ENCODE results near the gene SRD5A1.

The SRD5A1 gene

GRCh38 chr5:6703806-6704205, 70.6 kb downstream of the SRD5A1 start:
- Mint-ChIP-seq H3K4me1 (ENCODE audit: low read depth) (no peaks in the 10 kb centered on the region), H3K9me3 (ENCODE audit: low read depth) (no peaks in the 10 kb centered on the region), H3K27me3 (peaks cover 8% of the 10 kb centered on the region), H3K36me3 (peaks cover 2% of the 10 kb centered on the region), H3K27ac (no peak overlapping the region), H3K4me3 (no peak overlapping the region)

DNA sequence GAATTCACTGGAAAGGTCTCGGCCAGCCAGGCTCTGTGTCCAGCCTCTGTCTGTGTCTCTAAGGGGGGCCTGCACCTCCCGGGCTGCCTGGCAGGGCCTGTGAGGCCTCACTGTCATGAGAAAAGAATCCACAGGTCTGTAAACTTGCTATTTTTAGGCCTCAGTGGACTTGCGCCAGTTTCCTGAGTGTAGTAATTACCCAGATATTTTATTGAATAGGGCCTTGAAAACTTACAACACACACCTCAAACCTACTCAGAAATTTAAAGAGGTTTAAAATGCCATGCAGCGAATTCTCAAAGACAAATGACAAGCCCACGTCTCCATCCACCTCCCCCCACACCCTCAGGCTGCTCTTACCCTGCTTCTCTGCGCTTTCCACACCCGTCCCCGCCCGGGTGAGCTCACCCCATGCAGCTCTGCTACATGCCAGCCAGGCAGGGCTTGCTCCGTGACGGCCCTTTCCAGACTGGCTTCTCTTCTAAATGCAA, 71.2 kb downstream of the SRD5A1 start:
- Mint-ChIP-seq H3K4me3 (no peak overlapping the region), H3K27me3 (peaks cover 6% of the 10 kb centered on the region), H3K4me1 (ENCODE audit: low read depth) (no peaks in the 10 kb centered on the region), H3K9me3 (ENCODE audit: low read depth) (no peaks in the 10 kb centered on the region), H3K36me3 (peaks cover 1% of the 10 kb centered on the region), H3K27ac (no peak overlapping the region)

GRCh38 chr5:6705088-6705487, 71.8 kb downstream of the SRD5A1 start:
- Mint-ChIP-seq H3K4me1 (ENCODE audit: low read depth) (no peaks in the 10 kb centered on the region), H3K27me3 (peaks cover 2% of the 10 kb centered on the region), H3K27ac (no peak overlapping the region), H3K4me3 (no peak overlapping the region), H3K36me3 (no peaks in the 10 kb centered on the region), H3K9me3 (ENCODE audit: low read depth) (no peaks in the 10 kb centered on the region)

DNA sequence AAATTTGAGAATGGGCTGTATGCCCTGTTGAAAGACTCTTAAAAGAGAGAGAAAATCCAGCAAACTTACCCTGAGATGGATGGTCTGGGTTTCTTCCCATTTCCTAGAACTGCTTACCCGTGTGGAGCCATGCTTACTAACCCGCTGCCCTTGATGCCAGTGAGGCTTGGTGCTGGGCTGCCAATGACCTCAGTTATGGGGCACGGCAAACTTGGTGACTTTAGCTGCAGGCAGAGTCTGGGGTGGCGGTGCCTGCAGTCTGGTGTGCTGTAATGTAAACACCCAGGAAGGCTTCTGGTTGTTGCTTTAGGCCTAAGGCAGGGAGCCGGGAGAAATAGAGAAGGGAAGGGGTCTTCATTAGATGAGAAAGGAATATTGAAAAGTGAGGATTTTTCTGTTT, 72.7 kb downstream of the SRD5A1 start:
- Mint-ChIP-seq H3K4me1 (ENCODE audit: low read depth) (peaks cover 2% of the 10 kb centered on the region), H3K27ac (no peak overlapping the region), H3K4me3 (no peak overlapping the region), H3K36me3 (no peaks in the 10 kb centered on the region), H3K9me3 (ENCODE audit: low read depth) (no peaks in the 10 kb centered on the region), H3K27me3 (no peaks in the 10 kb centered on the region)

DNA sequence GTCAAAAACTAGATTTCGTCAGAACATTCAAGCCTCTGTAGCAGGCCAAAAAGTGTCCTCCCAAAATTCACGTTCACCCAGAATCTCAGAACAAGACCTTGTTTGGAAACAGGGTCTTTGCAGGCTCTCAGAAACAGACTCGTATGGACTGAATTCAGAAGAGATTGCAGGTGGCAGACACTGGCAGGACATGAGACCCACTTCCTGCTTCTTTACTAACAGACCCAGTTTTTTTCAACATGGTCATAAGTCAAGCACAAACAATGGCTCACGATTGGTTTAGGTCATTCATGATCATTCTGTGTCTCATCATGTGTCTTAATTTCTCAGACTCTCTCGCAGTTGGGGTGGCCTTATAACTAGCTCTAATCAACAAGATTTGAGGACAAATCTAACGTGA, 74.6 kb downstream of the SRD5A1 start:
- no peak overlapping the region for H3K4me3 Mint-ChIP-seq
- peaks cover 10% of the 10 kb centered on the region for H3K4me1 Mint-ChIP-seq (ENCODE audit: low read depth)
- no peaks in the 10 kb centered on the region for H3K27me3 Mint-ChIP-seq

DNA sequence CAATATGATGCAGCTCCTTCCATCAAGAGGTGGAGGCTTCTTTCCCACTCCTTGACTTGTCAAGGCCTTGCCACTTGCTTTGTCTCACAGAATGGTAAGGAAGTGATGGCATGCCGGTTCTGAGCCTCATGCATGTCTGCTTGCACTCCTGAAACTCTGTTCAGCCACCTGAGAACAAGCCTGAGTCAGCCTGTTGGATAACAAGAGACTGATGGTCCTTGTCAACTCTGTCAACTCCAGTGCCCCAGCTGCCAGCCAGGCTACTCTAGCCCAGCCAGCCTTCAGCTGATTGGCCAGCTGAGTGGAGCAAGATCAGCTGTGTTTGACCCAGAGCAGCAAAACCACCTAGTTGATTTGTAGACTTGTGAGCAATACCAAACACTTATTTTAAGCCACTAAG, 75.6 kb downstream of the SRD5A1 start:
- Mint-ChIP-seq H3K27ac (no peak overlapping the region), H3K4me3 (no peak overlapping the region)

More for the DNA sequence above, 74.6 kb downstream of the SRD5A1 start:
- no peak overlapping the region for H3K27ac Mint-ChIP-seq
- no peaks in the 10 kb centered on the region for H3K9me3 Mint-ChIP-seq (ENCODE audit: low read depth)
- no peaks in the 10 kb centered on the region for H3K36me3 Mint-ChIP-seq

DNA sequence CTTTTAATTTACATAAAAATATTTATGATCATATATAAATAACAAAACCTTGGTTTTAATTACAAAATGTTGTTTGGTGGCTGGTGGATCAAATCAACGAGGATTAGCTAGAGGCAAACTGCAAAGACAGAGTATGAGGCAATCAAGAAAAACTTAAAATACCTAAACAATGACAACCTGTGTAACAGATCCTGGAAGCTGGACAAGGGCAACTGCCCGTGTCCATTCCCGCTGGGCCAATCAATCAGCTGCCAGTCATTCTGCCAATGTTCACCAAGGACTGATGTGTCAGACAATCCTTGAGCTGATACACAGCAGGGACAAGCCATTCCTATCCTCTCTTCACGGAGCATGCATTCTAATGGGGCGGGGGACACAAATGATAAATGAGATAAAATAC, 76.8 kb downstream of the SRD5A1 start:
- no peak overlapping the region for H3K27ac Mint-ChIP-seq
- peaks cover 12% of the 10 kb centered on the region for H3K4me1 Mint-ChIP-seq (ENCODE audit: low read depth)
- H3K9me3 Mint-ChIP-seq (ENCODE audit: low read depth), result no peaks in the 10 kb centered on the region

More for the DNA sequence above, 75.6 kb downstream of the SRD5A1 start:
- Mint-ChIP-seq H3K4me1 (ENCODE audit: low read depth) (peaks cover 10% of the 10 kb centered on the region), H3K27me3 (no peaks in the 10 kb centered on the region), H3K36me3 (no peaks in the 10 kb centered on the region), H3K9me3 (ENCODE audit: low read depth) (no peaks in the 10 kb centered on the region)

GRCh38 chr5:6710551-6711318, 77.5 kb downstream of the SRD5A1 start:
- peaks cover 18% of the 10 kb centered on the region for H3K4me1 Mint-ChIP-seq (ENCODE audit: low read depth)
- peak overlapping the region; percentile 32 for H3K4me3 Mint-ChIP-seq
- no peaks in the 10 kb centered on the region for H3K27me3 Mint-ChIP-seq
- no peaks in the 10 kb centered on the region for H3K36me3 Mint-ChIP-seq
- no peaks in the 10 kb centered on the region for H3K9me3 Mint-ChIP-seq (ENCODE audit: low read depth)
- H3K27ac Mint-ChIP-seq, result no peak overlapping the region

More for the DNA sequence above, 76.8 kb downstream of the SRD5A1 start:
- Mint-ChIP-seq H3K27me3 (no peaks in the 10 kb centered on the region), H3K4me3 (no peak overlapping the region), H3K36me3 (no peaks in the 10 kb centered on the region)

DNA sequence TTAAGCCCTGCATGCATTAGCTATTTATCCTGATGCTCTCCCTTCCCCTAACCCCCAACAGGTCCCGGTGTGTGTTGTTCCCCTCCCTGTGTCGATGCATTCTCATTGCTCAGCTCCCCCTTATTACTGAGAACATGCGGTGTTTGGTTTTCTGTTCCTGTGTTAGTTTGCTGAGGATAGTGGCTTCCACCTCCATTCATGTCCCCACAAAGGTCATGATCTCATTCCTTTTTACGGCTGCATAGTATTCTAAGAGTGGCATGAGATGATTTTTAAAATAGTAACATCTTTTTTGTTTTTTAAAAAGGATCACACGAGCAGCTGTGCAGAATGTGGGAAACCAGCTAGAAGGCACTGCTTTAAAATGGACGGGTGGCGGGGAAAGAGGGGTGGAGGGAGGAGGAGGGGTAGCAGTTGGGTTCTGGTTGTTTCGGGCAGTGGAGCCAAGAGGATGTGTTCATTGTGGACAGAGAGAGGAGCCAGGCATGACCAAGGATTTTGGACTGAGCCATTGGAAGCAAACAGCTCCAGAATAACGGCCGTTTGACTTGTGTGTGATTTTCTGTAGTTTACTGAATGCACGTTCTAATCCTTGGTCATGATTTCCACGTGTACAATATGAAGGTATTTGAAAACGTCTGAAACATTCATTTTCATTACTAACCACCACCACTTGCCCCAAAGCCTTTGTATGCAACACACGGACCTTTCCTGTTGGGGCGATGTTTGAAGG, 78.3 kb downstream of the SRD5A1 start:
- H3K27me3 Mint-ChIP-seq, result no peaks in the 10 kb centered on the region
- H3K4me1 Mint-ChIP-seq (ENCODE audit: low read depth), result peaks cover 27% of the 10 kb centered on the region

DNA sequence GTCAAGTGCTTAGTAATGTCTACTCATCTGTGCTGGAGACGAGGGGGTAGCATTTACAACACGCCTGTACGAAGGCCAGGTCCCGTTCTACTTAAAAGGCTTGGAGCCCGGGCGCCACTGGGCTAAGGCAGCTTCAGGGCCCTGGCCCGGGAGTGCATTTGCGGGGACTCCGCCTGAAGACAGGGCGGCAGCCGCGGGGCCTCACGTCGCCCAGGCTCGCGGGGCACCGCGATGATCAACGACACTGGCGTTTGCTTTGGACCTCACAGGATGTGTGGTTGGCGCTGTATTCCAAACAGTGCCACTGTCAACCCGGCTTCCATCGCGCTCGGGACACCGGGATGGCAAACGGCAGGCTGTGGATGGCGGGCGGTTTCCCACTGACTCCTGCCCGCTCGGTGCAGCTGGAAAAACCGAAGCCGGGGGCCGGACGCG, 78.9 kb downstream of the SRD5A1 start:
- Mint-ChIP-seq H3K4me1 (ENCODE audit: low read depth) (peaks cover 32% of the 10 kb centered on the region), H3K27ac (peak overlapping the region; percentile 94), H3K4me3 (peak overlapping the region; percentile 89), H3K9me3 (ENCODE audit: low read depth) (no peaks in the 10 kb centered on the region), H3K36me3 (no peaks in the 10 kb centered on the region), H3K27me3 (no peaks in the 10 kb centered on the region)

More for the DNA sequence above, 78.3 kb downstream of the SRD5A1 start:
- Mint-ChIP-seq H3K4me3 (peak overlapping the region; percentile 89), H3K27ac (peak overlapping the region; percentile 94), H3K36me3 (no peaks in the 10 kb centered on the region), H3K9me3 (ENCODE audit: low read depth) (no peaks in the 10 kb centered on the region)

GRCh38 chr5:6712577-6713273, 79.5 kb downstream of the SRD5A1 start:
- H3K9me3 Mint-ChIP-seq (ENCODE audit: low read depth), result no peaks in the 10 kb centered on the region
- no peaks in the 10 kb centered on the region for H3K36me3 Mint-ChIP-seq
- no peaks in the 10 kb centered on the region for H3K27me3 Mint-ChIP-seq
- peak overlapping the region; percentile 94 for H3K27ac Mint-ChIP-seq
- peaks cover 37% of the 10 kb centered on the region for H3K4me1 Mint-ChIP-seq (ENCODE audit: low read depth)
- H3K4me3 Mint-ChIP-seq, result peak overlapping the region; percentile 89

DNA sequence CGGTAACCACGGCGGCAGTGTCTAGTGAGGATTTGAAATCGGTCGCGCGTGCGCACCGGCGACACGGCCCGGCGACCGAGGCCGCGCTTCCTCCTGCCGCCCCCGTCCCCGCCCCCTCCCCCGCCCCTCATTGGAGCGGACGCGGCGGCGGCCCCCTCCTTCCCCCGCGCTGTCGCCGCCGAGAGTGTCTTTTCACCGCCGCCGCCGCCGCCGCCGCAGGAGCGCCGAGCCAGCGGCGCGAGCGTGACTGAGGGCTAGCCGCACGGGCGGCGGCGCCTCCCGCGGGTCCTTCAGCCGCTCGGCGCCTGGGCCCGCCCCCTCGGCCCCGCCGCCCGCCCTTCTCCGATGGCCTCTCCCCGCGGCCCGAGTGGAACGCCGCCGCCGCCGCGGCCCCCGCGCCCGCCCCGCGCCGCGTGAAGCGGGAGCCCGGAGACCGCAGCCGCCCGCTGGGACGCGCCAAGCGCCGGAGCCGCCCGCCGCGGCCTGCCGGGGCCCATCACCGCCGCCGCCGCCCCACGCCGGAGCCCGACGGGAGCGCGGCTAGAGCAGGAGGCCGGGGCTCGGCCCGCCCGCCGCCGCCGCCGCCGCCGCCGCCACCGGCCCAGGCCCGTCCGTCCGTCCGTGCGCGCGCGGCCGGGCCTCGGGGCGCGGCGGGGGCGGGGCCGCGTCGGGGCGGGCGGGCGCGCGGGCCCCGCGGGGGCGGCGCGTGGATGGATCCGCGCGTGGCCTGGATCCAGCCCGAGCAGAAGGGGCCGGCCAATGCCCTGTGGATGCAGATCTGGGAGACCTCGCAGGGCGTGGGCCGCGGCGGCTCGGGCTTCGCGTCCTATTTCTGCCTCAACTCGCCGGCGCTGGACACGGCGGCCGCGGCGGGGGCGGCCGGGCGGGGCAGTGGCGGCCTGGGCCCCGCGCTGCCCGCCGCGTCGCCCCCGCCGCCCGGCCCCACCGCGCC, 80.3 kb downstream of the SRD5A1 start, which contains the start of gene TENT4A:
Gene TENT4A, plus strand, starts transcription at position 159 of the 952 bp plus-strand sequence. Its CDS starts 552 bp downstream, at position 711.
- Mint-ChIP-seq H3K27ac (peak within 1 kb of the TSS; percentile 94), H3K27me3 (no peaks in the 10 kb centered on the region), H3K4me1 (ENCODE audit: low read depth) (peaks cover 46% of the 10 kb centered on the region), H3K36me3 (no peaks in the 10 kb centered on the region), H3K4me3 (peak within 1 kb of the TSS; percentile 89), H3K9me3 (ENCODE audit: low read depth) (no peaks in the 10 kb centered on the region)

DNA sequence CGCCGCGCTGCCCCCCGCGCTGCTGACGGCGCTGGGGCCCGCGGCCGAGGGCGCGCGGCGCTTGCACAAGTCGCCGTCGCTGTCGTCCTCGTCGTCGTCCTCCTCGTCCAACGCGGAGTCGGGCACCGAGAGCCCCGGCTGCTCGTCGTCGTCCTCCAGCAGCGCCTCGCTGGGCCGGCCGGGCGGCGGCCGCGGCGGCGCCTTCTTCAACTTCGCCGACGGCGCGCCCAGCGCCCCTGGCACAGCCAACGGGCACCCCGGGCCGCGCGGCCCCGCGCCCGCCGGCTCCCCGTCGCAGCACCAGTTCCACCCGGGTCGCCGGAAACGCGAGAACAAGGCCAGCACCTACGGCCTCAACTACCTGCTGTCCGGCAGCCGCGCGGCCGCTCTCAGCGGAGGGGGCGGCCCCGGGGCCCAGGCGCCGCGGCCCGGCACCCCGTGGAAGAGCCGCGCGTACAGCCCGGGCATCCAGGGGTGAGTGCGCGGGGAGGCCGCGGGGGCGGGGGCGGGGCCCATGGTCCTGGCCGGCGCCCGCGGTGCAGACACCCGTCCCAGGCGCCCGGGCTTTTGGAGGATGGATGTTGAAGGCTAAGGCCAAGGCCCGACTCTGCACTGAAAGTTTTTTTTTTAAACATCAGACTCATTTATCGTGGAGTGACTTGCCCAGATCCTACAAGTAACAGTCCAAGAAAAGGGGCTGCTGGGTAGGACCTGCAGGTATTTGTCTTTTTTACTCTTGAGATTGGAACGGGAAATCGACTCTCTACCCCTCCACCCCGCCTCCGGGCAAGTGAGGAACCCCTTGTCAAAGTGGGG, 81.2 kb downstream of the SRD5A1 start:
- peaks cover 53% of the 10 kb centered on the region for H3K4me1 Mint-ChIP-seq (ENCODE audit: low read depth)
- H3K36me3 Mint-ChIP-seq, result no peaks in the 10 kb centered on the region
- peak overlapping the region; percentile 93 for H3K4me3 Mint-ChIP-seq
- H3K27ac Mint-ChIP-seq, result peak overlapping the region; percentile 82
- no peaks in the 10 kb centered on the region for H3K9me3 Mint-ChIP-seq (ENCODE audit: low read depth)
- H3K27me3 Mint-ChIP-seq, result no peaks in the 10 kb centered on the region

Measured in activated naive CD8-positive, alpha-beta T cell (primary cell).